T-helper 2 cell (primary cell): ENCODE results near the gene CDKN2B.
"Not testable (repeated sequence)": the region's sequence is repeated elsewhere in the genome, so short reads cannot be mapped to it uniquely, and the experiment has no call there.

Experiments used
- DNase-seq, 5 experiments: peaks; one replicate each; pipeline versions ENCODE4 v3.0.0 to v3.0.0-alpha.2; 2012 to 2022
- total RNA-seq, 2 donors: gene quantifications; one replicate each; lab custom pipeline; 2026; lab: John Stamatoyannopoulos, UW

The CDKN2B gene, protein sequence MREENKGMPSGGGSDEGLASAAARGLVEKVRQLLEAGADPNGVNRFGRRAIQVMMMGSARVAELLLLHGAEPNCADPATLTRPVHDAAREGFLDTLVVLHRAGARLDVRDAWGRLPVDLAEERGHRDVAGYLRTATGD
- total RNA-seq = 0.31 to 1.3 reads per million in 2 donors

DNA sequence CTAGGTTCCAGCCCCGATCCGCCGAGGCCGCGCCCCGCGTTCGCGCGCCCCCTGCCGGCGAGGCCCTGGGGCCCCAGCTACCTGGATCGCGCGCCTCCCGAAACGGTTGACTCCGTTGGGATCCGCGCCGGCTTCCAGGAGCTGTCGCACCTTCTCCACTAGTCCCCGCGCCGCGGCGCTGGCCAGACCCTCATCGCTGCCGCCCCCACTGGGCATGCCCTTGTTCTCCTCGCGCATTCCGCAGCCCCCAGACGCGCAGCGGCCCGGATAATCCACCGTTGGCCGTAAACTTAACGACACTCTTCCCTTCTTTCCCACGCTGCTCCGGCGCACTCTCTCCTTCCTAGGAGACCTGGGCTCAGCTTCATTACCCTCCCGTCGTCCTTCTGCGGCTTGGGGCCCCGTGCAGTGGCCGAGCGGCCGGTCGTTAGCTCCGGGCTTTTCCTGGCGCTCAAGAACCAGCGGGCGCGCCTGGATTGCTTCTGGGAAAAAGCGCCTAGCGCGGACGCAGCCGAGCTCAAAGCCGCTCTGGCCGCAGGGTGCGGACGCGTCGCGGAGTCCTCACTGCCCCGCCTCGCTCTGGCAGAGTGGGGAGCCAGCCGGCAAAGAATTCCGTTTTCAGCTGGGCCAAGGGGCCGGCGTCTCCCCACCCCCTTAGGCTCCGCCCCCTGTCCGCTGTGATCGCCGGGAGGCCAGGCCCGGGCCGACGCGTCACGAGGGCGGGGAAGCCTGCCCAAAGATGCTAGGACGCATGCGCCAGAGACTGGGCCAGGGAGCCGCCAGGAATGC is at the start of gene CDKN2B:
Gene CDKN2B (minus strand): TSS at position 589 of the 789 bp plus-strand sequence. CDS start 352 bp downstream, at position 237.
- DNase-seq = peak; percentile 52 to 66 (median 57)

- DNase-seq = not testable (repeated sequence)
These were observed 48.9 kb upstream of the CDKN2B start for GRCh38 chr9:22057972-22058371.

- DNase-seq = no peak
These were observed 47.3 kb upstream of the CDKN2B start for GRCh38 chr9:22056402-22056801.

GRCh38 chr9:22055090-22055489 is 46.0 kb upstream of the CDKN2B start:
- DNase-seq = no peak

- no peak for DNase-seq
These were observed 45.4 kb upstream of the CDKN2B start for GRCh38 chr9:22054529-22054928.

DNA sequence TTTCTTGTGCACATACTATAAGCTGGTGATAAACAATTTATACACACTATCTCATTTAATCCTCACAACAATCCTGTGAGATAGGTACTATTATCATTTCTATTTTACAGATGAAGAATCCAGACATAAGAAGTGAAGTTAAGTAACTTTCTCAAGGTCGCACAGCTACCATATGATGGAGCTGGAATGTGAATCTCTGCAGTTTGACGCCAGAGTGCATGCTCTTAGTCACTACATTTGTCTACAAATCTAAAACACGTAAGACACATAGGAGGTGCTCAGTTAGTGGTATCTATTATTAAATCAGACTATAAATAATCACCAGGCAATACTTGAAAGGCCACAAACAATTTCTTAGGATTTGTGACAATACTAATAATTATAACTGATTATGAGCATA is 45.0 kb upstream of the CDKN2B start:
- no peak for DNase-seq

- no peak for DNase-seq
These were observed 44.1 kb upstream of the CDKN2B start for GRCh38 chr9:22053178-22053577.

GRCh38 chr9:22052376-22052945 is 43.4 kb upstream of the CDKN2B start:
- peak in 1 of 5 experiments; percentile 60 for DNase-seq

GRCh38 chr9:22050924-22051323 is 41.8 kb upstream of the CDKN2B start:
- peak in 1 of 5 experiments; percentile 68 for DNase-seq

DNA sequence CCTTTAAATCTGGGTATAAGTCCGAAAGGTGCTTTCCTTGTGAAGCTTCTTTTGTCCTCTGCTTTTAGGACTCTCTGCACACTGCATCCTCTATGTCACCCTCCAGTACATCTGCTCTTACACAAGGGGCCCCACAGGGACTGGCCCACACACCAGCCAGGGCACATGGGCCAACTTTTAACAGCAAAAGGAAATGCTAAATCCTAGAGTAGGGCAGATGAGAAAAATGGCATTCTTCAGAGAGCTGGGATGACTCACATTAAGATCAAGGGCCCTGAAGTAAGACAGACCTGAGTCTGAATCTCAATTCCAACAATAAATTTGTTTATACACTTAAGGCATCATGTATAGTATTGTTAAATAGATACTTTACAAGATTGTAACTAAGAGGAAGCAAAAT is 40.3 kb upstream of the CDKN2B start:
- no peak for DNase-seq

DNA sequence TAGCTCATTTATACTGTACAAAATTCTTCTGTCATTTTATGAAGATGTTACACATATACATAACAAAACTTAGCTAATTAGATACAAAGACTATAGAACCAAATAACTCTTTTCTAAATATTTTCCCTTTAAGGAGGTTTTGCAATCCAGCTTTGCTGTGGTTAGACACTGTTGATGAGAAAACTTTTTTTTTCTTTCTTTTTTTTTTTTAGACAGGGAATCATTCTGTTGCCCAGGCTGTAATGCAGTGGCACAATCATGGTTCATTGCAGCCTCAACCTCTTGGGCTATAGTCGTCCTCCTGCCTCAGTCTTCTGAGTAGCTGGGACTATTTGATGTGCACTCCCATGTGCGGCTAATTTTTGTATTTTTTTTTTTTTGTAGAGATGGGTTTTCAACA is 38.5 kb upstream of the CDKN2B start:
- no peak for DNase-seq

DNA sequence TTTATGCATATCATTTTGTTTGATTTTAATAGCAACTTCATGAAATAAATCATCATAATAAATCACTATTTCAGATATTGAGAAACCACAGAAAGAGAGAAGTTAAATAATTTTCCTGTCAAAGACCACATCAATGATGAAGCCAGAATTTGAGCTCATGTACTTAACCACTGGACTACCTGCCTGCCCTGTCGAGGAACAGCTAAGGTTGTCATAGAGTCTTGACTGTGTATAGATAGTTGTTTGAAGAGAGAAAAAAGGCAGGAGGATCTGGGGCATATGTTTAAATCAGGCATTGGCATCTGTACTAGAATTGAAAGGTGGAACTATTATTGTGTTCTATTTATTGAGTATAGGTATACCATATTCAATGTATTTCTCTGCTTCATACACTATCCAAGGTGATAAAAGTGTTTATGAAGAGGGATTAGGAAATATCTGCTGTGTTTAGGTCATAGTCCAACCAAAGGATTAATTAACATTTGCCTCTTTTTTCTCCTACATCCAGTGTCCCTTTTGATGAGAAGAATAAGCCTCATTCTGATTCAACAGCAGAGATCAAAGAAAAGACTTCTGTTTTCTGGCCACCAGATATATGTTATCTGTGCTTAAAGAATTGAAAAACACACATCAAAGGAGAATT is 37.3 kb upstream of the CDKN2B start:
- no peak for DNase-seq

- DNase-seq = peak in 1 of 5 experiments; percentile 35
These were observed 36.3 kb upstream of the CDKN2B start for GRCh38 chr9:22045423-22045822.

GRCh38 chr9:22044583-22044982 is 35.5 kb upstream of the CDKN2B start:
- DNase-seq = no peak

DNA sequence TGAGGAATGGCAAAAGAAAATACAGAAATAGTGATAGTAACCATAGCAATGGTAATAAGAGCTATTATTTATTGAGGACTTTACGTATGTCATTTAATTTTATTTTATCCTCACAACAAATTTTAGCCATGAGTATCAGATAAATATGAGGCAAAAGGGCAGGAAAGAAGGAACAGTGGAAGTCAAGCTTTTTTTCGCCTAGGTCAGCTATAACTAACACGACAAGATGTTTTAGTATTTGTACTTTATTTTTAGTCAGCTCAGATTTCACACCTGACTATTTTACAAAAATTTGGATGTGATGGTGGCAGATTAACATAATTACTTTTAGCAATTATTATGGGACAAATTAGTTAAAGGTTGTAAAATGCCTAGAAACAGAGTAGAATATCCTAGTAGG is 34.8 kb upstream of the CDKN2B start:
- no peak for DNase-seq

GRCh38 chr9:22041775-22042174 is 32.7 kb upstream of the CDKN2B start:
- DNase-seq = no peak

- no peak for DNase-seq
These were observed 32.2 kb upstream of the CDKN2B start for GRCh38 chr9:22041344-22041743.

DNA sequence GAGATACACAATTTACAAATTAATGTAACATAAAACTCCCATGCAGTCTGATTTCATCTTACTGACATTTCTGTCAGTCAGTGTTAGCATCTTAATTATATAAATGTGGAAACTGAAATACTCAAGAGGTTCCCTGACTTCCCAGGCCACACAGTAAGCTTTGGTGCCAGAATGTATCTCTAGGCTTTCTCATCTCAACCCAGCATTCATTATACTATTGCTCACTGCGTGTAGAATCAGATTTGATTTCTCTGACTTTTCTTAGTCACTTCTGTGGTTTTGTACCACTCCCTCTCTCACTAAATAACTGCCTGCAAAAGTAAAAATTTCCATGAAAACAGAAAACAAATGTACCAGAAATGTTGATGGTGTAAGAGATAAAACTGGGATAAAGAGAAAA is 31.7 kb upstream of the CDKN2B start:
- DNase-seq = peak in 1 of 5 experiments; percentile 20

- no peak for DNase-seq
These were observed 30.2 kb upstream of the CDKN2B start for GRCh38 chr9:22039258-22039657.

- DNase-seq = peak in 1 of 5 experiments; percentile 32
These were observed 29.0 kb upstream of the CDKN2B start for GRCh38 chr9:22037954-22038690.

DNA sequence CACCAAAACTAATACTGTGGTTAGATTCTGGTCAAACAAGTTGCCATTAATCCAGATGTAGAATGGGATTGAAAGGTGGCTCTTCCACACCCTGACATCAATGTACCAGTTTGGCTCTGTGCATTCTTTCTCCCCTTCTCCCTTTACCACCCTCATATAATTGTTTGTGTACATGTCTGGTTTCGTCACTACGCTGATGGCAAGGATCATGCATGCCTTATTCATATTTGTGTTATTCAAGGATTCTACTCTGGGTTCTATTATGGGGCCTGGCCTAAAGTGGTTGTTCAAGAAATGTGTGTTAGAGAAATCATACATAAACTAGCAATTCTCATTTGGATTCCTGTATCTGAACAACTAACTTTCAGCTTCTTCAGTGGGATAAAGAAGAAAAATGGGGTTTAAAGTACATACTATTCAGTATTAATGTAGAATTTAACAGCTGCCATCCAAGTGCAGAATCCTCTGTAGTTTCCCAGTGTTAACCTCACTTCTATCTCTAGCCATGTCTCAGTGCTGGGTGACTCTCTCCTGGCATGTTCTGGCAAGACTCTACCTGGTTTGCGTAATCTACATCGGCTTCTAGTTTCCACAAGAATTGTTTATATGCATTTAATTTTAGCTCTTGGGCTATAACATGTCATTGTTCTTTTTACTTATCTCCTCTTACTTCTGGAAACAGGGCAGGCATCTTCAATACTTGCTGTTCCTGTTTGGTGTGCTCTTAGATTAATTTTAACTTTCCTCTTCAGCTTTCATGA is 27.9 kb upstream of the CDKN2B start:
- DNase-seq = no peak

- peak in 1 of 5 experiments; percentile 69 for DNase-seq
These were observed 26.5 kb upstream of the CDKN2B start for GRCh38 chr9:22035591-22036011.
